Measurements from ENCODE around the gene LY9. TPM values are rescaled to one million over a fixed set of nuclear protein-coding genes. Genes with fewer than 3 reads are reported as not detected.

The LY9 gene
- total and polyA plus RNA-seq, 2 experiments from 2014 or later = not detected

DNA sequence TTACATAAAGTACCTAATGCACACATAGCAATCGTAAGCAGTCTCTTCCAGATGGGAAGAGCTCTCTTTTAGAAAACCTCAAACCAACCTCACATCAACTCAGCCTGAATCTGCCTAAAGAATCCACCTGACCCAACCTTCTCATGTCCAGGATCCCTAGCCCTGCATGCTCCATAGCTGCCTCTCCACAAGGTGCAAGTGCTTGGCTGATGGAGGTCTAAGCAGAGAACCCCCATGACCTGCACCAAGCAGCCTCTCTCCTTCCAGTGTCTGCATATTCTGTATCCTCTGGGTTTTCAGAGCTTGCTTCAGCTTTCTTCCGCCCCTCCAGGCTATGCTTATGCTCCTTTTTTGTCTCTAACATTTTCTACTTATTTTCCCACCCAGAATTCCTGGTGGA lies 2.5 kb downstream of the LY9 start:
- DNase-seq (ENCODE audit: low spot score) (no peak), ATAC-seq (no peak)
- Mint-ChIP-seq H3K9me3 (no peaks in the 10 kb centered on the region; the same call in 2 of the 3 replicates), H3K4me1 (no peaks in the 10 kb centered on the region), H3K36me3 (ENCODE audit: low read depth) (no peaks in the 10 kb centered on the region), H3K27me3 (ENCODE audit: insufficient read depth, low read depth, poor library complexity) (peaks cover 3% of the 10 kb centered on the region), H3K27ac (no peak overlapping the region), H3K4me3 (no peak overlapping the region)
- TF ChIP-seq, protein P1, sequence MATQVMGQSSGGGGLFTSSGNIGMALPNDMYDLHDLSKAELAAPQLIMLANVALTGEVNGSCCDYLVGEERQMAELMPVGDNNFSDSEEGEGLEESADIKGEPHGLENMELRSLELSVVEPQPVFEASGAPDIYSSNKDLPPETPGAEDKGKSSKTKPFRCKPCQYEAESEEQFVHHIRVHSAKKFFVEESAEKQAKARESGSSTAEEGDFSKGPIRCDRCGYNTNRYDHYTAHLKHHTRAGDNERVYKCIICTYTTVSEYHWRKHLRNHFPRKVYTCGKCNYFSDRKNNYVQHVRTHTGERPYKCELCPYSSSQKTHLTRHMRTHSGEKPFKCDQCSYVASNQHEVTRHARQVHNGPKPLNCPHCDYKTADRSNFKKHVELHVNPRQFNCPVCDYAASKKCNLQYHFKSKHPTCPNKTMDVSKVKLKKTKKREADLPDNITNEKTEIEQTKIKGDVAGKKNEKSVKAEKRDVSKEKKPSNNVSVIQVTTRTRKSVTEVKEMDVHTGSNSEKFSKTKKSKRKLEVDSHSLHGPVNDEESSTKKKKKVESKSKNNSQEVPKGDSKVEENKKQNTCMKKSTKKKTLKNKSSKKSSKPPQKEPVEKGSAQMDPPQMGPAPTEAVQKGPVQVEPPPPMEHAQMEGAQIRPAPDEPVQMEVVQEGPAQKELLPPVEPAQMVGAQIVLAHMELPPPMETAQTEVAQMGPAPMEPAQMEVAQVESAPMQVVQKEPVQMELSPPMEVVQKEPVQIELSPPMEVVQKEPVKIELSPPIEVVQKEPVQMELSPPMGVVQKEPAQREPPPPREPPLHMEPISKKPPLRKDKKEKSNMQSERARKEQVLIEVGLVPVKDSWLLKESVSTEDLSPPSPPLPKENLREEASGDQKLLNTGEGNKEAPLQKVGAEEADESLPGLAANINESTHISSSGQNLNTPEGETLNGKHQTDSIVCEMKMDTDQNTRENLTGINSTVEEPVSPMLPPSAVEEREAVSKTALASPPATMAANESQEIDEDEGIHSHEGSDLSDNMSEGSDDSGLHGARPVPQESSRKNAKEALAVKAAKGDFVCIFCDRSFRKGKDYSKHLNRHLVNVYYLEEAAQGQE (IDR thresholded peaks at IDR 0.05; ENCODE audit: unreplicated experiment) = no peak
- no peak for TF ChIP-seq JUNB (IDR thresholded peaks at IDR 0.05; ENCODE audit: unreplicated experiment)
- TF ChIP-seq CREB1 (CRISPR knock-in tag; IDR thresholded peaks at IDR 0.05; ENCODE audit: low read depth) = no peak
- TF ChIP-seq EZH2phosphoT487 (IDR thresholded peaks at IDR 0.05; ENCODE audit: unreplicated experiment) = no peak
- no peak for TF ChIP-seq ZNF331 (CRISPR knock-in tag; IDR thresholded peaks at IDR 0.05; ENCODE audit: low read depth)
- TF ChIP-seq EZH2 (IDR thresholded peaks at IDR 0.05; ENCODE audit: low read depth, unreplicated experiment) = no peak
- TF ChIP-seq, protein P2, sequence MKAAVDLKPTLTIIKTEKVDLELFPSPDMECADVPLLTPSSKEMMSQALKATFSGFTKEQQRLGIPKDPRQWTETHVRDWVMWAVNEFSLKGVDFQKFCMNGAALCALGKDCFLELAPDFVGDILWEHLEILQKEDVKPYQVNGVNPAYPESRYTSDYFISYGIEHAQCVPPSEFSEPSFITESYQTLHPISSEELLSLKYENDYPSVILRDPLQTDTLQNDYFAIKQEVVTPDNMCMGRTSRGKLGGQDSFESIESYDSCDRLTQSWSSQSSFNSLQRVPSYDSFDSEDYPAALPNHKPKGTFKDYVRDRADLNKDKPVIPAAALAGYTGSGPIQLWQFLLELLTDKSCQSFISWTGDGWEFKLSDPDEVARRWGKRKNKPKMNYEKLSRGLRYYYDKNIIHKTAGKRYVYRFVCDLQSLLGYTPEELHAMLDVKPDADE (IDR thresholded peaks at IDR 0.05) = no peak
- H3K36me3 ChIP-seq (ENCODE audit: insufficient read depth) = no peaks in the 10 kb centered on the region
- H3K27ac ChIP-seq (ENCODE audit: low read depth) = no peak overlapping the region
- no peak overlapping the region for H2AFZ ChIP-seq
- H3K4me2 ChIP-seq = no peak overlapping the region
- no peak overlapping the region for H3K4me3 ChIP-seq
- no peaks in the 10 kb centered on the region for H3K79me2 ChIP-seq (replicated peaks; ENCODE audit: insufficient read depth)
- no peaks in the 10 kb centered on the region for H3K9me2 ChIP-seq (ENCODE audit: insufficient read depth)
- H3K27me3 ChIP-seq (ENCODE audit: insufficient read depth) = no peaks in the 10 kb centered on the region
- H3K4me1 ChIP-seq (ENCODE audit: insufficient read depth) = no peaks in the 10 kb centered on the region
- no peaks in the 10 kb centered on the region for H4K20me1 ChIP-seq (replicated peaks; ENCODE audit: insufficient read depth)
- no peaks in the 10 kb centered on the region for H3F3A ChIP-seq (replicated peaks; ENCODE audit: low read depth)

GRCh38 chr1:160799641-160800040 lies 3.7 kb downstream of the LY9 start:
- Mint-ChIP-seq H3K4me1 (no peaks in the 10 kb centered on the region), H3K27me3 (ENCODE audit: insufficient read depth, low read depth, poor library complexity) (no peaks in the 10 kb centered on the region), H3K36me3 (ENCODE audit: low read depth) (no peaks in the 10 kb centered on the region), H3K4me3 (no peak overlapping the region), H3K9me3 (no peaks in the 10 kb centered on the region; the same call in 2 of the 3 replicates), H3K27ac (no peak overlapping the region)
- no peak overlapping the region for H3K4me3 ChIP-seq
- ATAC-seq (no peak), DNase-seq (ENCODE audit: low spot score) (no peak)
- no peak overlapping the region for H2AFZ ChIP-seq
- no peaks in the 10 kb centered on the region for H3K79me2 ChIP-seq (replicated peaks; ENCODE audit: insufficient read depth)
- no peaks in the 10 kb centered on the region for H3K4me1 ChIP-seq (ENCODE audit: insufficient read depth)
- H3K4me2 ChIP-seq = no peak overlapping the region
- no peaks in the 10 kb centered on the region for H3K36me3 ChIP-seq (ENCODE audit: insufficient read depth)
- H4K20me1 ChIP-seq (replicated peaks; ENCODE audit: insufficient read depth) = no peaks in the 10 kb centered on the region
- H3K27me3 ChIP-seq (ENCODE audit: insufficient read depth) = no peaks in the 10 kb centered on the region
- no peaks in the 10 kb centered on the region; the same call in 1 of the 2 replicates for H3K9me2 ChIP-seq (ENCODE audit: insufficient read depth)
- no peaks in the 10 kb centered on the region for H3F3A ChIP-seq (replicated peaks; ENCODE audit: low read depth)
- no peak overlapping the region for H3K27ac ChIP-seq (ENCODE audit: low read depth)
- no peak for TF ChIP-seq EZH2 (IDR thresholded peaks at IDR 0.05; ENCODE audit: low read depth, unreplicated experiment)
- TF ChIP-seq, protein P3, sequence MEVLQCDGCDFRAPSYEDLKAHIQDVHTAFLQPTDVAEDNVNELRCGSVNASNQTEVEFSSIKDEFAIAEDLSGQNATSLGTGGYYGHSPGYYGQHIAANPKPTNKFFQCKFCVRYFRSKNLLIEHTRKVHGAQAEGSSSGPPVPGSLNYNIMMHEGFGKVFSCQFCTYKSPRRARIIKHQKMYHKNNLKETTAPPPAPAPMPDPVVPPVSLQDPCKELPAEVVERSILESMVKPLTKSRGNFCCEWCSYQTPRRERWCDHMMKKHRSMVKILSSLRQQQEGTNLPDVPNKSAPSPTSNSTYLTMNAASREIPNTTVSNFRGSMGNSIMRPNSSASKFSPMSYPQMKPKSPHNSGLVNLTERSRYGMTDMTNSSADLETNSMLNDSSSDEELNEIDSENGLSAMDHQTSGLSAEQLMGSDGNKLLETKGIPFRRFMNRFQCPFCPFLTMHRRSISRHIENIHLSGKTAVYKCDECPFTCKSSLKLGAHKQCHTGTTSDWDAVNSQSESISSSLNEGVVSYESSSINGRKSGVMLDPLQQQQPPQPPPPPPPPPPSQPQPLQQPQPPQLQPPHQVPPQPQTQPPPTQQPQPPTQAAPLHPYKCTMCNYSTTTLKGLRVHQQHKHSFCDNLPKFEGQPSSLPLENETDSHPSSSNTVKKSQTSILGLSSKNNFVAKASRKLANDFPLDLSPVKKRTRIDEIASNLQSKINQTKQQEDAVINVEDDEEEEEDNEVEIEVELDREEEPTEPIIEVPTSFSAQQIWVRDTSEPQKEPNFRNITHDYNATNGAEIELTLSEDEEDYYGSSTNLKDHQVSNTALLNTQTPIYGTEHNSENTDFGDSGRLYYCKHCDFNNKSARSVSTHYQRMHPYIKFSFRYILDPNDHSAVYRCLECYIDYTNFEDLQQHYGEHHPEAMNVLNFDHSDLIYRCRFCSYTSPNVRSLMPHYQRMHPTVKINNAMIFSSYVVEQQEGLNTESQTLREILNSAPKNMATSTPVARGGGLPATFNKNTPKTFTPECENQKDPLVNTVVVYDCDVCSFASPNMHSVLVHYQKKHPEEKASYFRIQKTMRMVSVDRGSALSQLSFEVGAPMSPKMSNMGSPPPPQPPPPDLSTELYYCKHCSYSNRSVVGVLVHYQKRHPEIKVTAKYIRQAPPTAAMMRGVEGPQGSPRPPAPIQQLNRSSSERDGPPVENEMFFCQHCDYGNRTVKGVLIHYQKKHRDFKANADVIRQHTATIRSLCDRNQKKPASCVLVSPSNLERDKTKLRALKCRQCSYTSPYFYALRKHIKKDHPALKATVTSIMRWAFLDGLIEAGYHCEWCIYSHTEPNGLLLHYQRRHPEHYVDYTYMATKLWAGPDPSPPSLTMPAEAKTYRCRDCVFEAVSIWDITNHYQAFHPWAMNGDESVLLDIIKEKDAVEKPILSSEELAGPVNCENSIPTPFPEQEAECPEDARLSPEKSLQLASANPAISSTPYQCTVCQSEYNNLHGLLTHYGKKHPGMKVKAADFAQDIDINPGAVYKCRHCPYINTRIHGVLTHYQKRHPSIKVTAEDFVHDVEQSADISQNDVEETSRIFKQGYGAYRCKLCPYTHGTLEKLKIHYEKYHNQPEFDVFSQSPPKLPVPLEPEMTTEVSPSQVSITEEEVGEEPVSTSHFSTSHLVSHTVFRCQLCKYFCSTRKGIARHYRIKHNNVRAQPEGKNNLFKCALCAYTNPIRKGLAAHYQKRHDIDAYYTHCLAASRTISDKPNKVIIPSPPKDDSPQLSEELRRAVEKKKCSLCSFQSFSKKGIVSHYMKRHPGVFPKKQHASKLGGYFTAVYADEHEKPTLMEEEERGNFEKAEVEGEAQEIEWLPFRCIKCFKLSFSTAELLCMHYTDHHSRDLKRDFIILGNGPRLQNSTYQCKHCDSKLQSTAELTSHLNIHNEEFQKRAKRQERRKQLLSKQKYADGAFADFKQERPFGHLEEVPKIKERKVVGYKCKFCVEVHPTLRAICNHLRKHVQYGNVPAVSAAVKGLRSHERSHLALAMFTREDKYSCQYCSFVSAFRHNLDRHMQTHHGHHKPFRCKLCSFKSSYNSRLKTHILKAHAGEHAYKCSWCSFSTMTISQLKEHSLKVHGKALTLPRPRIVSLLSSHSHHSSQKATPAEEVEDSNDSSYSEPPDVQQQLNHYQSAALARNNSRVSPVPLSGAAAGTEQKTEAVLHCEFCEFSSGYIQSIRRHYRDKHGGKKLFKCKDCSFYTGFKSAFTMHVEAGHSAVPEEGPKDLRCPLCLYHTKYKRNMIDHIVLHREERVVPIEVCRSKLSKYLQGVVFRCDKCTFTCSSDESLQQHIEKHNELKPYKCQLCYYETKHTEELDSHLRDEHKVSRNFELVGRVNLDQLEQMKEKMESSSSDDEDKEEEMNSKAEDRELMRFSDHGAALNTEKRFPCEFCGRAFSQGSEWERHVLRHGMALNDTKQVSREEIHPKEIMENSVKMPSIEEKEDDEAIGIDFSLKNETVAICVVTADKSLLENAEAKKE (CRISPR knock-in tag; IDR thresholded peaks at IDR 0.05) = no peak
- TF ChIP-seq ZNF331 (CRISPR knock-in tag; IDR thresholded peaks at IDR 0.05; ENCODE audit: low read depth) = no peak
- no peak for TF ChIP-seq NANOG (IDR thresholded peaks at IDR 0.05; ENCODE audit: borderline replicate concordance)

All from GM23338 (cell line).